IMR-90 (cell line): ENCODE results near the gene PEF1. TPM values are rescaled to one million over a fixed set of nuclear protein-coding genes. Genes with fewer than 3 reads are reported as not detected.

Experiments used
- ATAC-seq: fragments of 200-7000 bp; cut with Tn5 transposase; 2 replicates; pipeline ENCODE4 v1.9.1; 2020; ENCODE audit warnings: low read depth, mild to moderate bottlenecking, moderate library complexity
- BruUV-seq: library from RNA; stranded (reverse); fragments of 400-500 nt; replicated peaks from 2 replicates; lab custom pipeline; 2021; lab: Mats Ljungman, UMichigan
- CTCF ChIA-PET: fragments of 300-600 bp; formaldehyde crosslinking; extraction: SDS; loops from one replicate; lab custom pipeline; 2021; ENCODE audit warnings: antibody characterized with exemption; lab: Yijun Ruan, JAX
- POLR2A ChIA-PET: fragments of 300-600 bp; sonication (Branson Sonifier 250); formaldehyde crosslinking; loops from one replicate; lab custom pipeline; 2022; ENCODE audit warnings: antibody characterized with exemption; ENCODE audit not compliant: unreplicated experiment; lab: Charles Lee
- DNase-seq: peaks from one replicate; pipeline ENCODE4 v3.0.0; 2013
- H2AFZ ChIP-seq: replicated peaks from 2 replicates; pipeline ENCODE3; 2013; ENCODE audit warnings: low read length, mild to moderate bottlenecking; ENCODE audit not compliant: poor library complexity
- H2AK5ac ChIP-seq: 2 replicates; pipeline ENCODE4 v1.6.1; 2013; ENCODE audit warnings: low read depth, low read length, inconsistent platforms
- H2AK9ac ChIP-seq: replicated peaks from 2 replicates; pipeline ENCODE3; 2013; ENCODE audit warnings: mild to moderate bottlenecking, low read depth, low read length, moderate library complexity; ENCODE audit not compliant: poor library complexity
- H2BK120ac ChIP-seq: 2 replicates; pipeline ENCODE4 v1.6.1; 2013; ENCODE audit warnings: low read depth, low read length, inconsistent platforms
- H2BK15ac ChIP-seq: 3 replicates; pipeline ENCODE4 v1.6.1; 2013; ENCODE audit warnings: low read depth, low read length, inconsistent platforms
- H2BK20ac ChIP-seq: 2 replicates; pipeline ENCODE4 v1.6.1; 2013; ENCODE audit warnings: low read depth, mild to moderate bottlenecking, inconsistent platforms, low read length, moderate library complexity
- H2BK5ac ChIP-seq: 2 replicates; pipeline ENCODE4 v1.6.1; 2013; ENCODE audit warnings: mild to moderate bottlenecking, low read depth, low read length, inconsistent platforms; ENCODE audit not compliant: poor library complexity, severe bottlenecking
- H3K14ac ChIP-seq: replicated peaks from 2 replicates; pipeline ENCODE4 v1.6.1; 2013; ENCODE audit warnings: low read depth, low read length, inconsistent platforms
- H3K18ac ChIP-seq: 2 replicates; pipeline ENCODE4 v1.6.1; 2013; ENCODE audit warnings: low read depth, low read length, control low read depth
- H3K23ac ChIP-seq: 2 replicates; pipeline ENCODE4 v1.6.1; 2013; ENCODE audit warnings: low read depth, low read length, inconsistent platforms
- H3K27ac ChIP-seq: 2 replicates; pipeline ENCODE4 v1.5.1; 2013; ENCODE audit warnings: mild to moderate bottlenecking, control low read depth, low read length; ENCODE audit not compliant: insufficient read depth
- H3K27me3 ChIP-seq: 2 replicates; pipeline ENCODE4 v1.6.1; 2013; ENCODE audit warnings: low read length; ENCODE audit not compliant: control insufficient read depth, insufficient read depth
- H3K36me3 ChIP-seq: 2 replicates; pipeline ENCODE4 v1.6.1; 2013; ENCODE audit warnings: low read length, mixed read lengths; ENCODE audit not compliant: control insufficient read depth, insufficient read depth
- H3K4ac ChIP-seq: 2 replicates; pipeline ENCODE4 v1.6.1; 2013; ENCODE audit warnings: low read depth, low read length, inconsistent platforms
- H3K4me1 ChIP-seq: 2 replicates; pipeline ENCODE4 v1.6.1; 2013; ENCODE audit warnings: low read length, mixed read lengths; ENCODE audit not compliant: control insufficient read depth, insufficient read depth
- H3K4me2 ChIP-seq: 2 replicates; pipeline ENCODE4 v1.6.1; 2013; ENCODE audit warnings: low read depth, mild to moderate bottlenecking, control low read depth, low read length, moderate library complexity
- H3K4me3 ChIP-seq: 2 replicates; pipeline ENCODE4 v1.5.1; 2013; ENCODE audit warnings: low read depth, mild to moderate bottlenecking, control low read depth, low read length, moderate library complexity; ENCODE audit not compliant: insufficient read depth
- H3K56ac ChIP-seq: 2 replicates; pipeline ENCODE4 v1.6.1; 2013; ENCODE audit warnings: low read length, inconsistent platforms; ENCODE audit not compliant: insufficient read depth; ENCODE audit errors: extremely low read depth
- H3K79me1 ChIP-seq, 2 experiments: 2 replicates each; pipeline ENCODE4 v1.6.1; 2013; ENCODE audit warnings: low read length in 2 of 2, inconsistent platforms in 1 of 2, low read depth in 1 of 2
- H3K9ac ChIP-seq: 2 replicates; pipeline ENCODE4 v1.6.1; 2013; ENCODE audit warnings: low read depth, low read length, control low read depth
- H3K9me1 ChIP-seq: 2 replicates; pipeline ENCODE4 v1.6.1; 2013; ENCODE audit warnings: low read length, inconsistent platforms; ENCODE audit not compliant: insufficient read depth
- H3K9me3 ChIP-seq: 2 replicates; pipeline ENCODE4 v1.6.1; 2013; ENCODE audit warnings: low read length; ENCODE audit not compliant: control insufficient read depth, insufficient read depth
- H4K20me1 ChIP-seq: 2 replicates; pipeline ENCODE4 v1.6.1; 2013; ENCODE audit warnings: low read length, inconsistent platforms; ENCODE audit not compliant: insufficient read depth
- H4K5ac ChIP-seq: 2 replicates; pipeline ENCODE4 v1.6.1; 2013; ENCODE audit warnings: mild to moderate bottlenecking, low read depth, low read length, control low read depth
- H4K8ac ChIP-seq, 2 experiments: 2 replicates each; pipeline ENCODE4 v1.6.1; 2013; ENCODE audit warnings: low read depth in 2 of 2, low read length in 2 of 2, control low read depth in 1 of 2, inconsistent platforms in 1 of 2
- H4K91ac ChIP-seq: 2 replicates; pipeline ENCODE4 v1.6.1; 2013; ENCODE audit warnings: low read depth, low read length, inconsistent platforms; ENCODE audit not compliant: insufficient read depth
- CTCF ChIP-seq: conservative IDR thresholded peaks from 2 replicates; pipeline ENCODE4 v1.5.1; 2012; ENCODE audit warnings: mild to moderate bottlenecking, low read depth, low read length, improper control_type of control experiment
- ELK1 ChIP-seq: fragments of 150-350 bp; IDR thresholded peaks from 2 replicates; pipeline ENCODE4 v1.6.1; 2016; ENCODE audit warnings: low read depth, mild to moderate bottlenecking, low read length, moderate library complexity, borderline replicate concordance
- USF2 ChIP-seq: fragments of 150-350 bp; IDR thresholded peaks from 2 replicates; pipeline ENCODE4 v1.6.1; 2017; ENCODE audit warnings: mild to moderate bottlenecking, antibody characterized with exemption, low read length, low read depth
- WGBS, 2 experiments: methylation state at CpG; one replicate each; pipeline versions ENCODE4 v1.1.5 to v1.1.7; 2013; ENCODE audit warnings: missing lambda C conversion rate in 2 of 2; ENCODE audit not compliant: insufficient read length in 1 of 2; ENCODE audit errors: extremely low coverage in 2 of 2; 5-methylcytosine and 5-hydroxymethylcytosine counted together
- dilution Hi-C: fragments of 300-500 bp; cut with HindIII; formaldehyde crosslinking; loops from one replicate; pipeline ENCODE4 v1.14.3; 2018; ENCODE audit warnings: low sequenced_read_pairs; ENCODE audit not compliant: unreplicated experiment
- in situ Hi-C: fragments of 300-500 bp; cut with MboI; formaldehyde crosslinking; loops from 3 replicates; pipeline ENCODE4 v1.14.3; 2019; ENCODE audit warnings: low sequenced_read_pairs, inconsistent platforms, mixed read lengths
- intact Hi-C: fragments of 100-400 bp; cut with micrococcal nuclease; formaldehyde crosslinking; loops from 2 replicates; pipeline ENCODE4 v1.10.0; 2022
- polyA plus RNA-seq, 3 experiments: library from polyadenylated mRNA; depleted of rRNA; stranded (reverse); fragments of >200 nt; gene quantifications; 2 replicates each; pipeline ENCODE4 v1.2.3, GENCODE V29; 2012; ENCODE audit warnings: low replicate concordance in 1 of 3
- total RNA-seq: library from RNA; depleted of rRNA; stranded (reverse); fragments of >200 nt; gene quantifications from 2 replicates; pipeline ENCODE4 v1.2.3, GENCODE V29; 2012

The PEF1 gene
- total and polyA plus RNA-seq, 2 of the 4 experiments (the other 2 are of a cell fraction) = 84.2 to 104 TPM

- no CpG with 5 or more reads among the region's 2 CpGs for WGBS, 2 experiments
- Histone ChIP-seq H3K4me1 (no peaks in the 10 kb centered on the region), H3K4me3 (no peak overlapping the region), H3K79me1 (no peaks in the 10 kb centered on the region), H3K4ac (no peak overlapping the region), H3K9ac (no peak overlapping the region), H2BK120ac (no peak overlapping the region), H3K27ac (no peak overlapping the region), H2BK20ac (no peak overlapping the region), H2AFZ (no peak overlapping the region), H3K9me1 (0 out of 2 replicates have a peak, but pooled peaks cover under 1% of the 10 kb centered on the region), H2BK15ac (no peak overlapping the region), H4K8ac (no peak overlapping the region), H4K91ac (no peak overlapping the region), H3K23ac (no peak overlapping the region), H2AK9ac (no peak overlapping the region), H2BK5ac (no peak overlapping the region), H4K5ac (no peak overlapping the region), H3K36me3 (no peaks in the 10 kb centered on the region), H3K18ac (no peak overlapping the region), H3K56ac (no peak overlapping the region), H3K4me2 (no peak overlapping the region), H3K9me3 (no peaks in the 10 kb centered on the region), H2AK5ac (no peak overlapping the region), H4K20me1 (no peaks in the 10 kb centered on the region), H3K14ac (no peak overlapping the region), H3K27me3 (peaks cover 6% of the 10 kb centered on the region)
- no peak for ATAC-seq
- intact Hi-C loops (no loop called here), dilution Hi-C loops (no loop called here), in situ Hi-C loops (no loop called here)
- DNase-seq = no peak
- BruUV-seq = no TSS peak
- TF ChIP-seq ELK1 = no peak
- no peak for TF ChIP-seq CTCF
- no peak for TF ChIP-seq USF2
- POLR2A ChIA-PET = no interaction called here
- CTCF ChIA-PET = interaction anchor here (0.8 kb wide), 1 partner anchor 9 kb away, joined by 3 read pairs; no protein-coding TSS in a partner anchor
These were observed 44.0 kb downstream of the PEF1 start for GRCh38 chr1:31600641-31601040.
